Globus pallidus (tissue), 1 donor: ENCODE measurements around the gene TSSK2.
"Not testable (repeated sequence)": the region's sequence is repeated elsewhere in the genome, so short reads cannot be mapped to it uniquely, and the experiment has no call there.

Experiments used
- DNase-seq: peaks from one replicate; pipeline ENCODE4 v3.0.0-alpha.2; 2015; ENCODE audit warnings: low spot score

The TSSK2 gene

GRCh38 chr22:19143212-19143611 lies 12.1 kb downstream of the TSSK2 start:
- no peak for DNase-seq

DNA sequence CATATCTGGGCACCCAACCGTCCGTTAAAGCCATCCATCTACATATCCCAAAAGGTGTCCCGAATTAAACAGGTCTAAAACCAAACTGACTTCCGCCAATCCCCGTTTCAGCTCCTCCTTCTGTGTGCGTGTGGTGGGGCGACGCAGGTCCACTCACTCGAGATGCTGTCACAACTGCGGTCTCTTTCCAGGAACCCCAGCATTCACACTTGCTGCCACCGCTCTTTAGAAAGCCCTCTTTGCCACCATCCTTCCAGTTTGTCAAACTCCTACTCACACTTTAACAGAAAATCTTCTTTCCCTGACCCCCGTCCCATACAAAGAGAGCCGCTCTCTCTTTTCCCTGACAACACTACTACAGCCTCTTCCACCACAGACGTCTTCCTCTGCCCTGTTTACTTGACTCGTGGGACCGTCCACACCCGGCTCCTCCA lies 12.9 kb downstream of the TSSK2 start:
- no peak for DNase-seq

DNA sequence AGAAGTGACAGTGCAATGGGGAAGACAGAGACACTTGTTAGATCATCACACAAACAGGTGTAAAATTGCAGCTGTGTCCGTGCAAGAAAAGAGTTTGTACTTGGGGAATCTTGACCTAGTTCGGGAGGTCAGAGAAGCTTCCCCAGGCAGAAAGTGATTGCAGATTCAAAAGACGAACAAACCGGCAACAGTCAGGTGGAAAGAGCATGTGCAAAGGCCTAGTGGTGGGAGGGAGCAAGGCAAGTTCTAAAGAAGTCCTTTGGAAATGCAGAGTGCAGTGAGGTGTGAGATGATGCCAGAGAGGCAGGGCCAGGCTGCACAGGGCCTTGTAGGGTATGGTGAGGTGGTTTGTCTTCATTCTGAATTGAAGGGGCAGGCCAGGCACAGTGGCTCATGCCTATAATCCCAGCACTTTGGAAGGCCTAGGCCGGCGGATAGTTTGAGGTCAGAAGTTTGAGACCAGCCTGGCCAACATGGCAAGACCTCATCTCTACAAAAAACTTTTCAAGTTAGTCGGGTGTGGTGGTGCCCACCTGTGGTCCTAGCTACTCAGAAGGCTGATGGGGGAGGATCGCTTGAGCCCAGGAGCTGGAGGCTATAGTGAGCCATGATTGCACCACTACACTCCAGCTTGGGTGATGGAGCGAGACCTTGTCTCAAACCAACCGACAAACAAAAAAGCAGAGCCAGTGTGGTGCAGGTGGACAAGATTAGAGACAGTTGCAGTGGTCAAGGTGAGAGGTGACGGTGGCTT lies 15.3 kb downstream of the TSSK2 start:
- DNase-seq: no peak

GRCh38 chr22:19147195-19147780 lies 16.2 kb downstream of the TSSK2 start:
- DNase-seq: no peak

DNA sequence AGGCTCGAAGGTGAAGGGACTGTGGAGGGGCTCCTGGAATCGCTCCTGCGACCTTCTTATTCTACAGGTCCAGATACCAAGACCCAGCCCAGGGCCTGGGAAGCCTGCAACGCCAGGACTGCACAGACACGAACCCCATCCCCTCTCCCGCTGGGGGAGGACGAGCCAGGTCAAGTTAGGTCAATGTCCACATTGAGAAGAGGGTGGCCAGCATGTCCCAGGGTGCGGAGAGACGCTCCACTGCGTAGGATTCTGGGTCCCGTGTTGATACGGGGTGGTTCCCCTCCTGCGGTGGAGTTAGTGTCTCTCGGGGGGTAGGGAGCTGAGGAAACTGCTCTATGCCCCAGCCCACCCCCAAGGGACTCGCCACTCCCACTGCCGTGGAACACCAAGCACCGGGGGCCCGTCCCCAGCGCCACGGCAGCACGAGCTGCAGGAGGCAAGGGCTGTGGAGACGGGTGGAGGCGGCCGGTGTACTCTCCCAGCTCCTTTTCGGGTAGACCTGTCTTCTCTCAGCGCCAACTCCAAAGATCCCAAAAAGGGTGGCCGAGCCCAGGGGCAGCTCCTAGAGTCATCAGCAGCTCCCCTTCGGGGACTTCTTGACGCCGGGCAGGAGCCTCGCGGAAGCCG lies 17.4 kb downstream of the TSSK2 start:
- no peak for DNase-seq

GRCh38 chr22:19149047-19149883 lies 18.2 kb downstream of the TSSK2 start:
- DNase-seq: no peak

GRCh38 chr22:19149991-19150390 lies 18.9 kb downstream of the TSSK2 start, which contains the start of gene GSC2:
Gene GSC2, minus strand, starts transcription at chr22:19150292. Its CDS starts 9 bp downstream, at chr22:19150283.
- DNase-seq: no peak

DNA sequence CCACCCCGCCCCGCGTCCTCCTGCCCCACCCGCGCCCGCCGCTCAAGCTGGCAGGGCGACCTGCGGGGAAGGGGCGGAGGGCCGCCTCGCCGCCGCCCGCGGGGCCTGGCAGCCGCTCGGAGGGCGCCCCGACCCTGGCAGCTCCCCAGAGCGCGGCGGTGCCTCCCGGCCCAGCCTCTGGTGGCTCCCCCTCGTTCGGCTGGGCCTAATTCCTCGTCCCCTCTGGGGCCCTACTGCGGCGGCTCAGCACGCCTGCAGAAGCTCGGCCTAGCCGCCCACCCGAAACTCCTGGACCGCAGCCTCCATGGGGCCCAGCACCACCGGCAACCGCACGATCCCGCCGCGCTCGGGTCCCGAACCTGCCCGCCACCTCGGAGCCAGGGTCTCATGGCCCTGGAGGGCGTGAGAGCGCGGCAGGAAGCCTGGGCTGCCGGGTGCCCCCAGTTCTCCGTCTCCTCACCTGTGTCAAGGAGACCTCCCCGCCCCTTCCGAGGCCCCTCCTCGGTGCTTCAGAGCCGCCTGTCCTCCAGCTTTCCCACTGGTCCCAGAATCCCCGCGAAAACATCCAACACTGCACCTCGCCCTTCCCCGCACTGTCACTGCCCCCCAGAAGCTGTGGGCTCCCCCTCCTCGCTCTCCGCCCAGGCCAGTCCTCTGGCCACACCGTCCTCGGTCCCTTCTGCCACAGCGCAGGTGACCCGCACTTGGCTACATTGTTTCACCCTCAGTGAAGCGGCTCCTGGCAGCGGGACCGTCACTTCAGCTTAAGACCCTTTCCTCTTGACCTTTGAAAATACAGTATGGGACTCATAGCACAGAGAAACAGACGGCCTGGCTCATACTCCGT lies 19.6 kb downstream of the TSSK2 start:
- no peak for DNase-seq

DNA sequence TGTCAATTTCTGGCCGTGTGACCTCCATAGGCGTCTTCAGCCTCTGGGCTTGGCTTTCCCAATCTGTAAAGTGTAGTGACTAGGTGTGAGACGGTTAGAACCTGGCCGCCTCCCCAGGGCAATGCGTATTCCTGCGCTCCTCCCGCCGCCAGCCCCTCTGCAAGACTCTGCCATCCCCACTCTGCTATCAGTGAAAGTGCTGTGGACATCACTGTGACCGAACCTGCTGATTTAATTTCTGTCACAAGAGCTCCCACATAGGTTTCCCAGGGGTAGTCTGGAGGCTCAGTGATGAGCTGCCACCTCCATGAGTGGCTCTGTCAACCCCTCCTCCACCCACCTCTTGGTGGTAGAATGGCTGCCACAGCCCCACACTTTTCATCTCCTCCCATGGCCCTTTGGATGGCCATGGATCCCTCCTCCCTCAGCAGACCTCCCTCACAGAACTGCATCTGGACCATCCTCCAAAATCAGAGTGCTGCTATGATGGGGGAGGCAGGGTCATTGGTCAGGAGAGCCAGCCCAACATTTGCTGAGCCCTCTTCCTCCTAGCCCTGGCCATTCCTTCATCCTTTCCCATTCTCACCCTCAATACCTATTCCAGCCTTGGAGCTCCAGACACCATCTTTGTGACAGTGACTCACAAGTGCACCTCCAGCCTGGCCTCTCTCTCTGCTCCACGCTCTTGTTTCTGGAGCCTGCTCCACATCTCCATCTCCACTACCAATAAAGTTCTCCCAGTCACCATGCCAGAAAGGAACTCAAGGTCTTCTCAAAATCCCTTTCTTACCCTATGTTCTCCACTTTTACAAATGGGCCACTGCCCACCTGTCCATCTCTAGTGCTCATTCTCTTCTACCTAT lies 20.5 kb downstream of the TSSK2 start:
- no peak for DNase-seq

DNA sequence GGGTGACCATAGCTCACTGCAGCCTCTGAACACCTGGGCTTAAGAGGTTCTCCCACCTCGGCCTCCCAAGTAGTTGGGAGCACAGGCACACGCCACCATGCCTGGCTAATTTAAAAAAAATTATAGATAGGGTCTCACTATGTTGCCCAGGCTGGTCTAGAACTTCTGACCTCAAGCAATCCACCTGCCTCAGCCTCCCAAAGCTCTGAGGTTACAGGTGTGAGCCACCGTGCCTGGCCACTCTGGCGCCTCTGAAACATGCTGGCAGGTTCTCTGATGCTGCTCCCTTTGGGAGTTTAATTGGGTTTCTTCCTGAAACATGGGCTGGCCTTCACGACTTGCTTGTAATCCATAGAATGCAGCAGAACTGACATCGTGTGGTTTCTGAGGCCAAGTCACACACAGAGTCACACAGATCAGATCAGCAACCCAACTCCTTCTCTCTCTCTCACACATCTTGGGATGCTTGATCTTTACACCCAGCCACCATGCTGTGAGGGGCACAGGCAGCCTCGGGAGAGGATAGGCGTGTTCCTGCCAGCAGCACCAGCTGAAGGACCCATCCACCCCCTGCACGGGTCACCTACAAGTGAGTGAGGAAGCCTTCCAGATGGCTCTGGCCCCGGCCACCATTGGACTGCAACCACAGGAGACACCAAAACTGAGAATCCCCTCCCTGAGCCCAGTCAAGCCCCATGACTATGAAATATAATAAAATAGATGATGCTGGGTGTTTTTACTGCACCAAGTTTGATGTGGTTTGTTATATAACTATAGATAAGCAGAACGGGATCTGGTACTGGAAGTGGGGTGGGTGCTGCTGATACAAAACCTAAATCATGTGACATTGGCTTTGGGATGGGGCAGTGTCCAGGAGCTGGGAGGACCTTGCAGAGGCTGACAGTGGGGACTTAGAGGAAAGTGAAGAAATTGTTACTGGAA lies 22.1 kb downstream of the TSSK2 start:
- DNase-seq: no peak

DNA sequence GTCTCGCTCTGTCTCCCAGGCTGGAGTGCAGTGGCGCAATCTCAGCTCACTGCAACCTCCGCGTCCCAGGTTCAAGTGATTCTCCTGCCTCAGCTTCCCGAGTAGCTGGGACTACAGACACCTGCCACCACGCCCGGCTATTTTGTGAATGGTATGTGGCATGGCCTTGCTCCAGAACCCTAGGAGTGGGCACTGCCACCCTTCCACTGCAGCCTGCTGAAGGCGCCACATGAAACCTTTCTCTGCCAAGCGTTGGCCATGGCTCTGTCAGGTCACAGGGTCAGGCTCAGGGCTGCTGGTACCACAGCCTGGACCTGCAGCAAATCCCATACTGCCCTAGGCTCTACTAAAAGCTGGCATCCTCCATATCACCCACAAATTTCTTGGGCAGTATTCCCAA lies 25.0 kb downstream of the TSSK2 start:
- not testable (repeated sequence) for DNase-seq

DNA sequence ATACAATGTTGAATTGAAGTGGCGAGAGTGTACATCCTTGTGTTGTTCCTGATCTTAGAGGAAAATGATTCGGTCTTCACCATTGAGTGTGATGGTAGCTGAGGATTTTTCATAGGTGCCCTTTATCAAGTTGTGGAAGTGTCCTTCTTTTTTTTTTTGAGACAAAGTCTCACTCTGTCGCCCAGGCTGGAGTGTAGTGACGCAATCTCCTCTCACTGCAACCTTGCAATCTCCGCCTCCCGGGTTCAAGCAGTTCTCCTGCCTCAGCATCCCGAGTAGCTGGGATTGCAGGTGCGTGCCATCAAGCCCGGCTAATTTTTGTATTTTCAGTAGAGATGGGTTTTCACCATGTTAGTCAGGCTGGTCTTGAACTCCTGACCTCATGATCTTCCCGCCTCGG lies 27.5 kb downstream of the TSSK2 start:
- not testable (repeated sequence) for DNase-seq

DNA sequence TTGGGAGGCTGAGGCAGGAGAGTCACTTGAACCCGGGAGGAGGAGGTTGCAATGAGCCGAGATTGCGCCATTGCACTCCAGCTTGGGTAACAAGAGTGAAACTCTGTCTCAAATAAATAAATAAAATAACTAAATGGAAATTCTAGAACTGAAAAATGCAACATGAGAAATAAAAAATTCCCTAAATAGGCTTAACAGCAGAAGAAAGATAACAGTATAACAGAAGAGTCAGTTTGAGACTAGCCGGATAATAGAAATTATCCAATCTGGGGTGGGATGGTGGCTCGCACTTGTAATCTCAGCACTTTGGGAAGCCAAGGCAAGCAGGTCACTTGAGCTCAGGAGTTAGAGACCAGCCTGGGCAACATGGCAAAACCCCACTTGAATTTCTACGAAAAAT lies 33.3 kb downstream of the TSSK2 start:
- DNase-seq: no peak

DNA sequence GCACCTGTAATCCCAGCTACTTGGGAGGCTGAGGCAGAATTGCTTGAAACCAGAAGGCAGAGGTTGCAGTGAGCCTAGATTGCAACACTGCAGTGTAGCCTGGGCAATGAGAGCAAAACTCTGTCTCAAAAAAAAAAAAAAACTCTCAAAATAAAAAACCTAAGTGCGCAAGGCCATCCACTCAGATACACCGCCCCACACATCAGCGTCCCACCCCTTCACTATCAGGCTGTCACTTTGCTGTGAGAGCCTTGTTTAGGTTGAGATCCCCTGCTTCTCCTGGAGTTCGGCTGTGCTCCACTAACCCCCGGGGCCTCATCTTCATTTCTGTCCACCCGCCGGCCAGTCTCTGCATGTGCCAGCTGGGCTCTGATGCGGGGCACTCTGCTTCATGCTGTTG lies 35.3 kb downstream of the TSSK2 start:
- DNase-seq: no peak

GRCh38 chr22:19167106-19167869 lies 36.2 kb downstream of the TSSK2 start:
- DNase-seq: no peak

GRCh38 chr22:19168088-19168890 lies 37.2 kb downstream of the TSSK2 start:
- no peak for DNase-seq
